ENCODE measurements around the gene CTF1. TPM values are rescaled to one million over a fixed set of nuclear protein-coding genes. Genes with fewer than 3 reads are reported as not detected.

CTF1 gene
- total and polyA plus RNA-seq, 4 donors = 0.19 to 0.75 (median 0.35) TPM; not detected in 1

- DNase-seq (ENCODE audit: low spot score) = no peak
- 87% methylated on average over 9 of the region's 9 CpGs for WGBS
- Histone ChIP-seq H3K27me3 (ENCODE audit: control insufficient read depth in 4 of 4, insufficient read depth in 4 of 4, low read length in 3 of 4) (no peaks in the 10 kb centered on the region), H3K9me3 (ENCODE audit: control insufficient read depth in 4 of 4, low read length in 3 of 4) (no peaks in the 10 kb centered on the region), H3K4me3 (ENCODE audit: low read depth in 1 of 3, low read length in 3 of 3) (no peak overlapping the region), H3K9ac (ENCODE audit: low read depth in 1 of 2, low read length in 2 of 2) (no peak overlapping the region), H3K4me1 (ENCODE audit: control insufficient read depth in 4 of 4, insufficient read depth in 4 of 4, low read length in 3 of 4) (peaks cover 21 to 68% (median 55%) of the 10 kb centered on the region in 4 donors), H3K27ac (ENCODE audit: low read depth in 1 of 2, low read length in 2 of 2) (peak overlapping the region in 1 of 2 donors; percentile 31), H3K36me3 (ENCODE audit: control insufficient read depth in 4 of 4, insufficient read depth in 3 of 4, low read depth in 1 of 4, low read length in 3 of 4) (no peaks in the 10 kb centered on the region)
- TF ChIP-seq NR2F2 (IDR thresholded peaks at IDR 0.05) (no peak), RXRA (IDR thresholded peaks at IDR 0.05) (no peak), ATF3 (IDR thresholded peaks at IDR 0.05) (no peak), CTCF (IDR thresholded peaks at IDR 0.05; ENCODE audit: low read depth, low read length, missing input control) (no peak), REST (IDR thresholded peaks at IDR 0.05) (no peak), SP1 (IDR thresholded peaks at IDR 0.05) (no peak), HNF4G (IDR thresholded peaks at IDR 0.05) (no peak), FOXA2 (IDR thresholded peaks at IDR 0.05) (no peak), RAD21 (IDR thresholded peaks at IDR 0.05) (no peak), EGR1 (IDR thresholded peaks at IDR 0.05; ENCODE audit: low read depth in 2 of 2) (no peak), TAF1 (conservative IDR thresholded peaks at IDR 0.05) (no peak), FOXA1 (IDR thresholded peaks at IDR 0.05) (no peak)
Observed at GRCh38 chr16:30953111-30953510, 56.7 kb downstream of the CTF1 start.

Small RNA genes lying within 50 kb of the gene (small RNA-seq; reads per million reads assigned to genes)
- gene AC135048.1 (not detected), gene MIR4519 (not detected), gene MIR762 (not detected)

Other genes with a start within 250 kb of the CTF1 start
- gene PRR14, start 245.7 kb upstream of the CTF1 start, total RNA-seq = 1 to 10 TPM; 7.5 to 9.1 TPM
- gene PRR14, start 245.7 kb upstream of the CTF1 start, polyA plus RNA-seq = 10 to 100 TPM in 1 of 2 donors, 1 to 10 TPM in 1; 8.6 to 13.5 TPM
- gene FBRS, start 238.2 kb upstream of the CTF1 start, total RNA-seq = 10 to 100 TPM in 1 of 2 donors, 1 to 10 TPM in 1; 7.3 to 15.1 TPM
- gene FBRS, start 238.2 kb upstream of the CTF1 start, polyA plus RNA-seq = 10 to 100 TPM in 1 of 2 donors, 1 to 10 TPM in 1; 4.1 to 15.5 TPM
- 10 to 100 TPM; 26.8 to 27.7 TPM for gene SRCAP, start 197.4 kb upstream of the CTF1 start, total RNA-seq
- 1 to 10 TPM; 7.6 to 8.7 TPM for gene SRCAP, start 197.4 kb upstream of the CTF1 start, polyA plus RNA-seq
- gene PHKG2, start 148.2 kb upstream of the CTF1 start, total RNA-seq = 10 to 100 TPM in 1 of 2 donors, 1 to 10 TPM in 1; 9.2 to 16.3 TPM
- gene PHKG2, start 148.2 kb upstream of the CTF1 start, polyA plus RNA-seq = 10 to 100 TPM; 19.5 to 21.2 TPM
- 1 to 10 TPM in 1 of 2 donors, under 1 TPM in 1; 0.33 to 2.7 TPM for gene CFAP119, start 134.6 kb upstream of the CTF1 start, total RNA-seq
- gene CFAP119, start 134.6 kb upstream of the CTF1 start, polyA plus RNA-seq = 1 to 10 TPM in 1 of 2 donors, under 1 TPM in 1; 0.82 to 1.6 TPM
- gene RNF40, start 134.3 kb upstream of the CTF1 start, total RNA-seq = 10 to 100 TPM; 41.0 to 55.4 TPM
- gene RNF40, start 134.3 kb upstream of the CTF1 start, polyA plus RNA-seq = 10 to 100 TPM; 25.9 to 27.1 TPM
- 1 to 10 TPM; 3.3 to 4.2 TPM for gene ZNF629, start 109.4 kb upstream of the CTF1 start, total RNA-seq
- gene ZNF629, start 109.4 kb upstream of the CTF1 start, polyA plus RNA-seq = 1 to 10 TPM in 1 of 2 donors, under 1 TPM in 1; 0.86 to 3.5 TPM
- gene BCL7C, start 2.5 kb upstream of the CTF1 start, total RNA-seq = 1 to 10 TPM; 3.4 to 6.1 TPM
- gene BCL7C, start 2.5 kb upstream of the CTF1 start, polyA plus RNA-seq = 1 to 10 TPM; 4.9 to 7.1 TPM
- gene FBXL19, start 27.0 kb downstream of the CTF1 start, total RNA-seq = 1 to 10 TPM; 3.0 to 4.8 TPM
- gene FBXL19, start 27.0 kb downstream of the CTF1 start, polyA plus RNA-seq = 1 to 10 TPM in 1 of 2 donors, under 1 TPM in 1; 0.31 to 2.4 TPM
- 10 to 100 TPM; 26.6 to 39.1 TPM for gene ORAI3, start 52.5 kb downstream of the CTF1 start, total RNA-seq
- 10 to 100 TPM; 28.8 to 34.1 TPM for gene ORAI3, start 52.5 kb downstream of the CTF1 start, polyA plus RNA-seq
- gene SETD1A, start 61.1 kb downstream of the CTF1 start, total RNA-seq = 1 to 10 TPM; 3.6 to 3.8 TPM
- 1 to 10 TPM; 2.7 to 4.9 TPM for gene SETD1A, start 61.1 kb downstream of the CTF1 start, polyA plus RNA-seq
- gene HSD3B7, start 88.6 kb downstream of the CTF1 start, total RNA-seq = 10 to 100 TPM; 23.9 to 84.8 TPM
- gene HSD3B7, start 88.6 kb downstream of the CTF1 start, polyA plus RNA-seq = 10 to 100 TPM; 74.0 to 93.9 TPM
- 1 to 10 TPM in 1 of 2 donors, under 1 TPM in 1; 0.09 to 1.2 TPM for gene STX1B, start 114.0 kb downstream of the CTF1 start, total RNA-seq
- gene STX1B, start 114.0 kb downstream of the CTF1 start, polyA plus RNA-seq = under 1 TPM; 0.19 to 0.82 TPM
- 10 to 100 TPM; 11.4 to 19.8 TPM for gene STX4, start 136.9 kb downstream of the CTF1 start, total RNA-seq
- 10 to 100 TPM; 14.9 to 22.1 TPM for gene STX4, start 136.9 kb downstream of the CTF1 start, polyA plus RNA-seq
- gene ZNF668, start 177.6 kb downstream of the CTF1 start, total RNA-seq = 1 to 10 TPM; 4.4 to 4.8 TPM
- 1 to 10 TPM in 1 of 2 donors, under 1 TPM in 1; 0.92 to 3.3 TPM for gene ZNF668, start 177.6 kb downstream of the CTF1 start, polyA plus RNA-seq
- 1 to 10 TPM; 5.4 to 9.6 TPM for gene ZNF646, start 177.8 kb downstream of the CTF1 start, total RNA-seq
- 1 to 10 TPM in 1 of 2 donors, under 1 TPM in 1; 0.89 to 2.7 TPM for gene ZNF646, start 177.8 kb downstream of the CTF1 start, polyA plus RNA-seq
- gene PRSS53, start 192.3 kb downstream of the CTF1 start, total RNA-seq = 10 to 100 TPM in 1 of 2 donors, under 1 TPM in 1; 0.51 to 14.5 TPM
- gene PRSS53, start 192.3 kb downstream of the CTF1 start, polyA plus RNA-seq = 1 to 10 TPM; 1.6 to 4.4 TPM
- 100 to 1,000 TPM in 1 of 2 donors, 10 to 100 TPM in 1; 29.9 to 166 TPM for gene VKORC1, start 198.2 kb downstream of the CTF1 start, total RNA-seq
- 100 to 1,000 TPM; 360 to 519 TPM for gene VKORC1, start 198.2 kb downstream of the CTF1 start, polyA plus RNA-seq
- 10 to 100 TPM; 10.0 to 29.5 TPM for gene BCKDK, start 211.8 kb downstream of the CTF1 start, total RNA-seq
- 10 to 100 TPM; 40.2 to 41.6 TPM for gene BCKDK, start 211.8 kb downstream of the CTF1 start, polyA plus RNA-seq
- 10 to 100 TPM; 20.9 to 37.4 TPM for gene KAT8, start 221.1 kb downstream of the CTF1 start, total RNA-seq
- gene KAT8, start 221.1 kb downstream of the CTF1 start, polyA plus RNA-seq = 10 to 100 TPM; 15.9 to 18.3 TPM
- 1 to 10 TPM; 1.1 to 8.3 TPM for gene PRSS8, start 239.1 kb downstream of the CTF1 start, total RNA-seq
- gene PRSS8, start 239.1 kb downstream of the CTF1 start, polyA plus RNA-seq = 10 to 100 TPM in 1 of 2 donors, 1 to 10 TPM in 1; 8.5 to 50.1 TPM